GM10266 (cell line): ENCODE measurements around the gene SH3BP5.

Source experiments
- DNase-seq: peaks from one replicate; pipeline ENCODE4 v3.0.0; 2012; ENCODE audit errors: extremely low spot score
- TF ChIP-seq, protein P1 (sequence below): IDR thresholded peaks from 2 replicates; pipeline ENCODE4 v1.5.1; 2012; ENCODE audit warnings: mild to moderate bottlenecking, low read depth; ENCODE audit not compliant: control insufficient read depth, insufficient read depth; ENCODE audit errors: missing control alignments

SH3BP5 gene

DNA sequence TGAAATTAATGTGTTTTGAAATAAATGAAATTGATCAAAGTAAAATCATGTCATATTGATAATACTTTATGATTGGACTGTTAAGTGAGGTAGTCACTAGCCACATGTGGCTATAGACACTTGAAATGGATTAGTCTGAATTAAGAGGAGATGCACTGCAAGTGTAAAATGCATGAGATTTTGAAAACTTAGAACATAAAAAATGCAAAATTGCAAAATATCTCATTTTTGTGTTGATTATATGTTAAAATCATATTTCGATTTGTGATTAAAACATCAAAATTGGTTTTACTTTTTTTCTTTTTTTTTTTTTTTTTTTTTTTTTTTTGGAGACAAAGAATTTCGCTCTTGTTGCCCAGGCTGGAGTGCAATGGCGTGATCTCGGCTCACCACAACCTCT lies 103.1 kb downstream of the SH3BP5 start:
- TF ChIP-seq, protein P1, sequence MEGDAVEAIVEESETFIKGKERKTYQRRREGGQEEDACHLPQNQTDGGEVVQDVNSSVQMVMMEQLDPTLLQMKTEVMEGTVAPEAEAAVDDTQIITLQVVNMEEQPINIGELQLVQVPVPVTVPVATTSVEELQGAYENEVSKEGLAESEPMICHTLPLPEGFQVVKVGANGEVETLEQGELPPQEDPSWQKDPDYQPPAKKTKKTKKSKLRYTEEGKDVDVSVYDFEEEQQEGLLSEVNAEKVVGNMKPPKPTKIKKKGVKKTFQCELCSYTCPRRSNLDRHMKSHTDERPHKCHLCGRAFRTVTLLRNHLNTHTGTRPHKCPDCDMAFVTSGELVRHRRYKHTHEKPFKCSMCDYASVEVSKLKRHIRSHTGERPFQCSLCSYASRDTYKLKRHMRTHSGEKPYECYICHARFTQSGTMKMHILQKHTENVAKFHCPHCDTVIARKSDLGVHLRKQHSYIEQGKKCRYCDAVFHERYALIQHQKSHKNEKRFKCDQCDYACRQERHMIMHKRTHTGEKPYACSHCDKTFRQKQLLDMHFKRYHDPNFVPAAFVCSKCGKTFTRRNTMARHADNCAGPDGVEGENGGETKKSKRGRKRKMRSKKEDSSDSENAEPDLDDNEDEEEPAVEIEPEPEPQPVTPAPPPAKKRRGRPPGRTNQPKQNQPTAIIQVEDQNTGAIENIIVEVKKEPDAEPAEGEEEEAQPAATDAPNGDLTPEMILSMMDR, result no peak
- no peak for DNase-seq

DNA sequence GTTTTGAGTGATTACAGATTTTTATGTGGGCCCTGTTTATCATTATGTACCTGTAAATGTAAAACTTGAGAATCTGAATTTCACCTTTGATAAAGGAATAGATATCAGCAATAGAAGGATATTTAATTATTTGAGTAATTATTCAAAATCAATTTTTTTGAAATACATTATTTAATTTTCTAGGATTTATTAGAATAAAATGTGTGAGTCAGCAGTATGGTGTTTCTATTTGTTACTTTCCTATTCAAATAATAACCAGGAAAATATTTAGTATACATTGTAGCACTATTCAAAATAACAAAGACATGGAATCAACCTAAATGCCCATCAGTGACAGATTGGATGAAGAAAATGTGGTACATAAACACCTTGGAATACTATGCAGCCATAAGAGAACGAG lies 104.2 kb downstream of the SH3BP5 start:
- DNase-seq, result no peak
- TF ChIP-seq, protein P1, result no peak

DNA sequence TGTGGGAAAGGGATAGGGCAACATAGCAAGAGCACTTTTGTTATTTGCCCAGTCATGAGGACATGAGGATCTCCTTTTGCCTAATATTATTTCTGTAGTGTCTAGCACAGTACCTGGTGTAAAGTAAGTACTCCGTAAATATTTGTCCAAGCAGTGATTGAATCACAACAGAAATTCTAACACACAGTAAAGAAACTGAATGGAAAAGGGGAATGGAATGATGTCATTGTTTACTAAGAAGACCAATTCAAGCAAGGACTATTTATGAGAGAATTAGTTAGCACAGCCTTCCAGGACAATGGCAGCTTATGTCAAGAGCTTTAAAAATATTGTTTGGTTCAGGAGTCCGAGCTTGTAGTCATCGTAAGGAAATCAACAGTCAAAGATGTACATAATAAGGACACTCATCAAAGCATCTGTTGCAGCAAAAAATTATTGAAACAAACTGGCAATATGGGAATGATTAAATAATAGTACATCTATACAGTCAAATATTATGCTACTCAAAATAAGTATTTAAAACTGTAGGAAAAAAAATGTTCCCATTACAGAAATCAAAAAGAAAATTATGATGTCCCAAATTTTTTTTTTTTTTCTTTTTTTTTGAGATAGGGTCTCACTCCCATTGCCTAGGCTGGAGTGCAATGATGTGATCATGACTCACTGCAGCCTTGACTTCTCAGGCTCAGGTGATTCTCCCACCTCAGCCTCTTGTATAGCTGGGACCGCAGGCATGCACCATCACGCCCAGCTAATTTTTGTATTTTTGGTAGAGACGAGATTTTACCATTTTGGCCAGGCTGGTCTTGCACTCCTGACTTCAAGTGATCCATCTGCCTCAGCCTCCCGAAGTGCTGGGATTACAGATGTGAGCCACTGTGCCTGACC lies 108.5 kb downstream of the SH3BP5 start:
- TF ChIP-seq, protein P1, result no peak
- no peak for DNase-seq

DNA sequence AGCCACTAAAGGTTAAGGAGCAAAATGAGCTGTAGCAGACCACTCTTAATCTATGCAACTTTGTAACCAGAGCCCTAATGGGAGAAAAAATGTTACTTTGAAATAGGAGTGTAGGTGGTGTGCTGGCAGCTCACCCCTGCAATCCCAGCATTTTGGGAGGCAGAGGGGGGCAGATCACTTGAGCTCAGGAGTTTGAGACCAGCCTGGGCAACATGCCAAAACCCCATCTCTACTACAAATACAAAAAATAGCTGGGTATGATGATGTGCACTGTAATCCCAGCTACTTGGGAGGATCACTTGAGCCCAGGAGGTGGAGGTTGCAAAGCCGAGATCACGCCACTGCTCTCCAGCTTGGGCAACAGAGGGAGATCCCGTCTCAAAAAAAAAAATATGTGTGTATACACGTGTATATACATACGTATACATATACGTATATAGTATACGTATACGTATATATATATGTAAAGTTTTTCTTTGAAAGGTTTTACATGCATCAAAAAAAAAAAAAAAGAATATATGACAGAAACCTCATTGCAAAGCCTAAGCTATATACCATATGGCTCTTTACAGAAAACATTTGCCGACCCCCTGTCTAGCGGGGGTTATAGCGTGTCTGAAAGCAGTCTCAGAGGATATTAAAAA lies 110.7 kb downstream of the SH3BP5 start:
- no peak for DNase-seq
- TF ChIP-seq, protein P1, result no peak

DNA sequence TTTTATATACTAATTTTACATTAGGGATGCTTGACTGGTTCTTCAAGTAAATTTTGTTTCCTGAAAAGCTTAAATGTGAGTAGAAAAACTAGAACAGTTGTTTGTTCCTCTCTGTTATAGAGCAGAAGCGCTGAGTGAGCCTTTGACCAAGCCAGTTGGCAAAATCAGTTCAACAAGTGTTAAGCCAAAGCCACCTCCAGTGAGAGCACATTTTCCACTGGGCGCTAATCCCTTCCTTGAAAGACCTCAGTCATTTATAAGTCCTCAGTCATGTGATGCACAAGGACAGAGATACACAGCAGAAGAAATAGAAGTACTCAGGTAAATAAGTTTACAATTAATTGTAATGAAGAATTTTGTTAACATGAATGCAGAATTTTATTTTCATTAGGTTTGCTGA lies 111.7 kb downstream of the SH3BP5 start:
- no peak for DNase-seq
- TF ChIP-seq, protein P1, result no peak

DNA sequence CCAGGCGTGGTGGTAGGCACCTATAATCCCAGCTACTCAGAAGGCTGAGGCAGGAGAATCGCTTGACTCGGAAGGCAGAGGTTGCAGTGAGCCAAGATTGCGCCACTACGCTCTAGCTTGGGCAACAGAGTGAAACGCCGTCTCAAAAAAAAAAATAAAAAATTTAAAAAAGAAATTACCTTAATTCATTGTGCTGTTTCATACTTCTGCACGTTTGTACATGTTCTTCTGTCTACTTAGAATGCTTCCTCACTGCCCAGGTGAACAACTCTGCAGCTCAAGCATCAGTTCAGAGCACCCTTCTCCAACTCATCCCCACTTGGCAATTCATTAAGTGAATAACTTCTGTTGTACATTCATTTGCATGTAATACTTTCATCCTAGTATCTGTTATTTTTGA lies 112.3 kb downstream of the SH3BP5 start:
- no peak for DNase-seq
- TF ChIP-seq, protein P1, result no peak

DNA sequence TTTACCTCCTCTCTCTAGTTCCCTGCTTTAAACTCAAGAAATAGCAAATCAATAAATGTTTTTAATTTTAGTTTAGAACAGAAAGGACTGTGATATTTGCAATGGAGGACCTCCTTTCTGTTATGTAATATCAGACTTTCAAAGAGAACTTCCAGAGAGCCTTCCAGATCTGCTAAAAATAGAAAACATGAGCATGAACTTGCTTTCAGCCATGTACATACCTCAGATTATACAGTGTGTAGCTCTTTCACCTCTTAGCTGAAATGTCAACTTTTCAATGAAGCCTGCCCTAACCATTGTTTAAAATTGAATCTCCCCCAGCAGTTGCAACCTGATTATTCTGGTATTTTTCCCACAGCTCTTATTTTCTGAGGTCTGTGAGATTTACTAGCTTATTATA lies 113.7 kb downstream of the SH3BP5 start:
- TF ChIP-seq, protein P1, result no peak

More for the DNA sequence above, 113.7 kb downstream of the SH3BP5 start:
- no peak for DNase-seq
